Measurements from ENCODE around the gene CCDC73. TPM values are rescaled to one million over a fixed set of nuclear protein-coding genes. Genes with fewer than 3 reads are reported as not detected.

Gene CCDC73
- total RNA-seq, 1 experiment from 2014 or later = not detected

GRCh38 chr11:32580967-32581366, 213.5 kb downstream of the CCDC73 start:
- H3K4me1 Mint-ChIP-seq = peaks cover 28% of the 10 kb centered on the region
- CTCF ChIA-PET = no interaction called here
- H3K27ac Mint-ChIP-seq = no peak overlapping the region
- H3K27me3 Mint-ChIP-seq (ENCODE audit: low read depth) = no peaks in the 10 kb centered on the region
- no peak for TF ChIP-seq FOXP4 (CRISPR knock-in tag; IDR thresholded peaks at IDR 0.05)
- no peak for TF ChIP-seq CDX4 (CRISPR knock-in tag; IDR thresholded peaks at IDR 0.05; ENCODE audit: borderline replicate concordance)
- TF ChIP-seq NR2C2 (CRISPR knock-in tag; IDR thresholded peaks at IDR 0.05) = no peak
- TF ChIP-seq CREB1 (CRISPR knock-in tag; IDR thresholded peaks at IDR 0.05) = no peak
- no peak for TF ChIP-seq FOXJ3 (CRISPR knock-in tag; IDR thresholded peaks at IDR 0.05; ENCODE audit: borderline replicate concordance)
- no peak for DNase-seq (ENCODE audit: low spot score)
- no peak for ATAC-seq
- POLR2A ChIA-PET = no interaction called here
- no peak overlapping the region for H3K4me3 Mint-ChIP-seq
- H3K9me3 Mint-ChIP-seq = no peaks in the 10 kb centered on the region
- H3K36me3 Mint-ChIP-seq = no peaks in the 10 kb centered on the region; the same call in 1 of the 2 replicates

GRCh38 chr11:32576456-32576855, 218.0 kb downstream of the CCDC73 start:
- POLR2A ChIA-PET = no interaction called here
- ATAC-seq = no peak
- TF ChIP-seq, protein P1, sequence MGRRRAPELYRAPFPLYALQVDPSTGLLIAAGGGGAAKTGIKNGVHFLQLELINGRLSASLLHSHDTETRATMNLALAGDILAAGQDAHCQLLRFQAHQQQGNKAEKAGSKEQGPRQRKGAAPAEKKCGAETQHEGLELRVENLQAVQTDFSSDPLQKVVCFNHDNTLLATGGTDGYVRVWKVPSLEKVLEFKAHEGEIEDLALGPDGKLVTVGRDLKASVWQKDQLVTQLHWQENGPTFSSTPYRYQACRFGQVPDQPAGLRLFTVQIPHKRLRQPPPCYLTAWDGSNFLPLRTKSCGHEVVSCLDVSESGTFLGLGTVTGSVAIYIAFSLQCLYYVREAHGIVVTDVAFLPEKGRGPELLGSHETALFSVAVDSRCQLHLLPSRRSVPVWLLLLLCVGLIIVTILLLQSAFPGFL (CRISPR knock-in tag; IDR thresholded peaks at IDR 0.05; ENCODE audit: borderline replicate concordance) = no peak
- TF ChIP-seq, protein P2, sequence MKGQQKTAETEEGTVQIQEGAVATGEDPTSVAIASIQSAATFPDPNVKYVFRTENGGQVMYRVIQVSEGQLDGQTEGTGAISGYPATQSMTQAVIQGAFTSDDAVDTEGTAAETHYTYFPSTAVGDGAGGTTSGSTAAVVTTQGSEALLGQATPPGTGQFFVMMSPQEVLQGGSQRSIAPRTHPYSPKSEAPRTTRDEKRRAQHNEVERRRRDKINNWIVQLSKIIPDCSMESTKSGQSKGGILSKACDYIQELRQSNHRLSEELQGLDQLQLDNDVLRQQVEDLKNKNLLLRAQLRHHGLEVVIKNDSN (CRISPR knock-in tag; IDR thresholded peaks at IDR 0.05) = no peak
- TF ChIP-seq ATF6 (CRISPR knock-in tag; IDR thresholded peaks at IDR 0.05) = no peak
- TF ChIP-seq, protein P3, sequence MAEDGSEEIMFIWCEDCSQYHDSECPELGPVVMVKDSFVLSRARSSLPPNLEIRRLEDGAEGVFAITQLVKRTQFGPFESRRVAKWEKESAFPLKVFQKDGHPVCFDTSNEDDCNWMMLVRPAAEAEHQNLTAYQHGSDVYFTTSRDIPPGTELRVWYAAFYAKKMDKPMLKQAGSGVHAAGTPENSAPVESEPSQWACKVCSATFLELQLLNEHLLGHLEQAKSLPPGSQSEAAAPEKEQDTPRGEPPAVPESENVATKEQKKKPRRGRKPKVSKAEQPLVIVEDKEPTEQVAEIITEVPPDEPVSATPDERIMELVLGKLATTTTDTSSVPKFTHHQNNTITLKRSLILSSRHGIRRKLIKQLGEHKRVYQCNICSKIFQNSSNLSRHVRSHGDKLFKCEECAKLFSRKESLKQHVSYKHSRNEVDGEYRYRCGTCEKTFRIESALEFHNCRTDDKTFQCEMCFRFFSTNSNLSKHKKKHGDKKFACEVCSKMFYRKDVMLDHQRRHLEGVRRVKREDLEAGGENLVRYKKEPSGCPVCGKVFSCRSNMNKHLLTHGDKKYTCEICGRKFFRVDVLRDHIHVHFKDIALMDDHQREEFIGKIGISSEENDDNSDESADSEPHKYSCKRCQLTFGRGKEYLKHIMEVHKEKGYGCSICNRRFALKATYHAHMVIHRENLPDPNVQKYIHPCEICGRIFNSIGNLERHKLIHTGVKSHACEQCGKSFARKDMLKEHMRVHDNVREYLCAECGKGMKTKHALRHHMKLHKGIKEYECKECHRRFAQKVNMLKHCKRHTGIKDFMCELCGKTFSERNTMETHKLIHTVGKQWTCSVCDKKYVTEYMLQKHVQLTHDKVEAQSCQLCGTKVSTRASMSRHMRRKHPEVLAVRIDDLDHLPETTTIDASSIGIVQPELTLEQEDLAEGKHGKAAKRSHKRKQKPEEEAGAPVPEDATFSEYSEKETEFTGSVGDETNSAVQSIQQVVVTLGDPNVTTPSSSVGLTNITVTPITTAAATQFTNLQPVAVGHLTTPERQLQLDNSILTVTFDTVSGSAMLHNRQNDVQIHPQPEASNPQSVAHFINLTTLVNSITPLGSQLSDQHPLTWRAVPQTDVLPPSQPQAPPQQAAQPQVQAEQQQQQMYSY (CRISPR knock-in tag; IDR thresholded peaks at IDR 0.05) = no peak
- no peak for TF ChIP-seq ETV6 (CRISPR knock-in tag; IDR thresholded peaks at IDR 0.05)
- TF ChIP-seq JUN (CRISPR knock-in tag; IDR thresholded peaks at IDR 0.05) = no peak
- no peak for TF ChIP-seq ESRRA (CRISPR knock-in tag; IDR thresholded peaks at IDR 0.05; ENCODE audit: borderline replicate concordance)
- TF ChIP-seq E2F4 (CRISPR knock-in tag; IDR thresholded peaks at IDR 0.05; ENCODE audit: borderline replicate concordance, low read depth) = no peak
- no peak for TF ChIP-seq NFE2L1 (CRISPR knock-in tag; IDR thresholded peaks at IDR 0.05)
- TF ChIP-seq ZBTB21 (CRISPR knock-in tag; IDR thresholded peaks at IDR 0.05; ENCODE audit: borderline replicate concordance) = no peak
- TF ChIP-seq, protein P4, sequence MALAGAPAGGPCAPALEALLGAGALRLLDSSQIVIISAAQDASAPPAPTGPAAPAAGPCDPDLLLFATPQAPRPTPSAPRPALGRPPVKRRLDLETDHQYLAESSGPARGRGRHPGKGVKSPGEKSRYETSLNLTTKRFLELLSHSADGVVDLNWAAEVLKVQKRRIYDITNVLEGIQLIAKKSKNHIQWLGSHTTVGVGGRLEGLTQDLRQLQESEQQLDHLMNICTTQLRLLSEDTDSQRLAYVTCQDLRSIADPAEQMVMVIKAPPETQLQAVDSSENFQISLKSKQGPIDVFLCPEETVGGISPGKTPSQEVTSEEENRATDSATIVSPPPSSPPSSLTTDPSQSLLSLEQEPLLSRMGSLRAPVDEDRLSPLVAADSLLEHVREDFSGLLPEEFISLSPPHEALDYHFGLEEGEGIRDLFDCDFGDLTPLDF (CRISPR knock-in tag; IDR thresholded peaks at IDR 0.05) = no peak
- TF ChIP-seq, protein P5, sequence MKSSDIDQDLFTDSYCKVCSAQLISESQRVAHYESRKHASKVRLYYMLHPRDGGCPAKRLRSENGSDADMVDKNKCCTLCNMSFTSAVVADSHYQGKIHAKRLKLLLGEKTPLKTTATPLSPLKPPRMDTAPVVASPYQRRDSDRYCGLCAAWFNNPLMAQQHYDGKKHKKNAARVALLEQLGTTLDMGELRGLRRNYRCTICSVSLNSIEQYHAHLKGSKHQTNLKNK (CRISPR knock-in tag; IDR thresholded peaks at IDR 0.05) = no peak

More at GRCh38 chr11:32576456-32576855, 218.0 kb downstream of the CCDC73 start:
- Mint-ChIP-seq H3K27me3 (ENCODE audit: low read depth) (no peaks in the 10 kb centered on the region), H3K4me1 (peaks cover 11% of the 10 kb centered on the region), H3K36me3 (no peaks in the 10 kb centered on the region), H3K27ac (no peak overlapping the region), H3K9me3 (peaks cover 5% of the 10 kb centered on the region), H3K4me3 (no peak overlapping the region)
- no peak for DNase-seq (ENCODE audit: low spot score)
- CTCF ChIA-PET = no interaction called here
